DMS114 treated with DMSO at 0.1 percent for 48 hours (cell line): ENCODE measurements around the gene MPC2.

ENCODE experiments used
- DNase-seq: peaks from one replicate; lab custom pipeline; 2025; ENCODE audit not compliant: unreplicated experiment; lab: John Stamatoyannopoulos, UW

Gene MPC2

DNA sequence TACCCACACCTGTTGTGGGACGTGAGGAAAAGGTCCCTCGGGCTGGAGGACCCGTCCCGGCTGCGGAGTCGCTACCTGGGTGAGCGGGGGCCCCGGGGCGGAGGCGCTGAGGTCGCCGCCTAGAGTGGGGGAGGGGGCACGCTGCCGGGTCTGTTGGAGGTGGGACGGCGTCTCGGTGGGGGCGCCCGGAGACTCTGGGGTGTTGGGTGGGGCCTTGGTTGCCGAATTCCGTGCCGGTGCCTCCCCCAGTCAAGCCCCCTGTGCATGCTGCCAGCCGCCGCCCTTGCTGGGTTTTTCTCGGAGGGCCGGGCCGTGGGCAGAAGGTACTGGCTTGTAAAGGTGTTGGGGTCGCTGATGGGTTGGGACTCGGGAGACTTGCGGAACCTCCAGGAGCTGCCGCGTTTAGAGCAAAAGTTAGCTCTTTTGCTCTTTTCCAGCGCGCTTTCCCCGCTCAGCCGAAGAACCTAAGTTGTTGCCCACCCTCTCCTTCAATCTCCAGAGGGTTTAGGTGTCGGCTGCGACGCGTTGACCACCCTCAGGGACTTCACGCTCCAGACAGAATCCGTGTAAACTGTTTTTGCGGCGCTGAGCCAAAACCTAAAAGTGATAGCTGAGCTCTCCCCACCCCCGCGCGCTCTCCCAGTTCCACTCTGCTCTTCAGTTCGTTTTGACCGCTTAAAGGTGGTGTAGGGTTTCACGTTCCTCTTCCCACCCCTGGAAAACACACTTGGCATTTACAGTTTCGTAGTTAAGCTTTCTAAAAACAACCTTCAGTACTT, at the start of gene MPC2:
TSS of gene MPC2 (minus strand) at position 143 of the 779 bp plus-strand sequence. CDS start 1,231 bp downstream, outside the sequence.
- peak; percentile 42 for DNase-seq

DNA sequence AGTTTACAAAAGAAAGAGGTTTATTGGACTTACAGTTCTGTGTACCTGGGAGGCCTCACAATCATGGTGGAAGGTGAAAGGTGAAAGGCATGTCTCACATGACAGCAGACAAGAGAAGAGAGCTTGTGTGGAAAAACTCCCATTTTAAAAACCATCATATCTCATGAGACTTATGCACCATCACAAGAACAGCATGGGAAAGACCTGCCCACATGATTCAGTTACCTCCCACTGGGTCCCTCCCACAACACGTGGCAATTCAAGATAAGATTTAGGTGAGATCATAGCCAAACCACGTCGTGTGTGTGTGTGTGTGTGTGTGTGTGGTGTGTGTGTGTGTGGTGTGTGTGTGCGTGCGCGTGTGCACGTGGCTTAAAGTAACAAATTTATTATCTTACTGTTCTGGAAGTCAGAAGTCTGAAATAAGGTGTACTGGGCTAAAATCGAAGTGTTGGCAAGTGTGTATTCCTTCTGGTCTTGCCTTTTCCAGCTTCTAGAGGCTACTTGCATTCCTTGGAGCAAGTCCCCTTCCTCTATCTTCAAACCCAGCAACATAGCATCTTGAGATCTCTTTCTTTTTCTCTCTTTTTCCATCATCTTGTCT, 48.1 kb upstream of the MPC2 start:
- DNase-seq, result no peak

DNA sequence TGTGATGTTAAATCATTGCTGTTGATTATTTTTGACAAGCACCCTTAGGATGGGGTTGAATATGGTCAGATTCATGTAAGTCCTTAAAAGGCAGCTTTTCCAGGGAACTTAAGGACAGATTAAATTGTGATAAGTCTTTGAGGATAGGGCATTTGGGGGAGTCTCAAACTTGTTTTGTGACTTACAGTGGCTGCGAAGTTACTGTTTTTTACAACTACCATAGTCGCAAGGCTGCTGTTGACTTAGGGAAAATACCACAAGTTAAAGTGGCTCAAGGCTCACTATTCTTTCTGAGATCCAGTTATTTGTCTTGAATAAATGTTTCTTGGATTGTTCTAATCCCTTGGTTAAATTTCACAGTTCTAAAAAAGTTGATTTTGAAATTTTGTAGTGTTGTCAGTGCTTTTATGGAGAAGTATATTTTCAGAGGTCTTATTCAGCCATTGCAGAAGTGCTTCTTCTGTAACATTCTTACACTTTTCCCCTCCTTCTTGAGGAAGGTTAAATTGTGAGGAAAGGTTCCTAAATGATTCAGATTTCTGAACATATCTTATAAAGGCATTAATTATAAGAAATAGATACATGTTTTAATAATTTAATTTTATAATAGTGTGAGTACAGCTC, 47.0 kb upstream of the MPC2 start:
- no peak for DNase-seq

DNA sequence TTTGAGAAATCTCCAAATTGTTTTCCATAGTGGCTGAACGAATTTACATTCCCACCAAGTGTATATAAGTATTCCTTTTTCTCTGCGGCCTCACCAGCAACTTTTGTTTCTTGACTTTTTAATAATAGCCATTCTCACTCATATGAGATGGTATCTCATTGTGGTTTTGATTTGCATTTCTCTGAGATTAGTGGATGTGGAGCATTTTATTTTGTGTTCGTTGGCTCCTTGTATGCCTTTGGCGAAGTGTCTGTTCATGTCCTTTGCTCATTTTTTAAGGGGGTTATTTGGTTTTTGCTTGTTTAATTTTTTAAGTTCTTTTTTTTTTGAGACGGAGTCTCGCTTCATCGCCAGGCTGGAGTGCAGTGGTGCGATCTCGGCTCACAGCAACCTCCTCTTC, 45.1 kb upstream of the MPC2 start:
- DNase-seq, result no peak

DNA sequence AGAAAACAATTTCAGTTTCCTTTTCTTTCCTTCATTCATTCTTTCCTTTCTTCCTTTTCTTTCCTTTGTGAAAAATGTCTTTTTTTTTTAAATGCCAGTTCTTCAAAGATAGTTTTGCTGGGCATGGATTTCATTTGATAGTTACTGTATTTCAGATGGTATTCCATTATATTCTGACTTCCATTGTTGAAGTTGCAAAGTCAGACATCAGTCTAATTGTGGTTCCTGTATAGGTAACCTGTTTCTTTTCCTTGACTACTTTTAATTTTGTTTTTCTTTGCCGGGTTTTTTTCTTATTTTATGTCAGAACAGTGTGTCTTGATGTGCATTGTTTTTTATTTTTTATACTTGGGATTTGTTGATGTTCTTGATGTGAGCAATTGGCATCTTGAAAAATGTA, 40.4 kb upstream of the MPC2 start:
- no peak for DNase-seq

DNA sequence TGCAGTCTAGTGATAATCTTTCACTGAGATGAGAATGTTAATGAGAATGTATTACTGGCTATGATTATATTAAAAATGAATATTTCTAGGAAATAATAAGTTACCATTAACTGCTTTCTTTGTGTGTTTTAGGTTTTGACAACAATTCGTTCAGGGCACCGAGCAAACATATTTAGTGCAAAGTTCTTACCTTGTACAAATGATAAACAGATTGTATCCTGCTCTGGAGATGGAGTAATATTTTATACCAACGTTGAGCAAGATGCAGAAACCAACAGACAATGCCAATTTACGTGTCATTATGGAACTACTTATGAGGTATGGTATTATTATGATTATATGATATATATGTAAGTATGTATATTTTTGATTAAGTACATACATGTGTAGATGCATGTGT, 37.8 kb upstream of the MPC2 start:
- DNase-seq, result no peak

DNA sequence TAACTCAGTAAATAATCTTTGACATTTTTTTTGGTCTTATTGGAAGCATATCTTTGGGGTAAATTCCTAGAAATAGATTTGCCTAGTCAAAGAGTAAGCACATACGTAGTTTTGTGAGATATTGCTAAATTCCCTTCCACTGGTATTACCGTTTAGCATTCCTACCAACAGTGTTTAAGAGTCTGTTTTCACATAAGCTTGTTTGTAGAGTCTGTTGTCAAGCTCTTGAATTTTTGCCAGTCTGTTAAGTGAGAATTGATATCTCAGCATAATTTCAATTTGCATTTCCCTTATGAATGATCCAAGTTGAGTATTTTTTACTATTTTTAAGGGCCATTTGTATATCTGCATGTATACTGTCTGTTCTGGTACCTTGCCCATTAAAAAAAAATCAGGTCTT, 37.0 kb upstream of the MPC2 start:
- DNase-seq, result no peak

DNA sequence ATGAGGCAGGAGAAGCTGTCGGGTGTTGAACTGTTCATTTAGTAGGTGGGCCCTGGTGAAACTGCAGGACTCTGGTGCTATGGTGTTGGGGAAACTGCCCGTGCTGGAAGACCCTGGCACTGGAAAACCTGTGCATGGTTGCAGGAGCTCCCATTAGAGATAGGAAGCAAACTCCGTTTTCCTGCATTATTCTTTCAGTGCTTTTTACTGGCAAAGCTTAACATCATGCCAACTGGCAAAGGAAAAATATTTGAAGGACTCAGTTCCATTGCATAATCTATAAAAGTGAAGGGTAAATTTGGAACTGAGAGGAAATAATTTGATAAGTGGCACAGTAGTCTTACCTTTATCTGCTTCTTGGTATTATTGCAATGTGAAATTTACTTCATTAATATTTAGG, 31.7 kb upstream of the MPC2 start:
- no peak for DNase-seq

DNA sequence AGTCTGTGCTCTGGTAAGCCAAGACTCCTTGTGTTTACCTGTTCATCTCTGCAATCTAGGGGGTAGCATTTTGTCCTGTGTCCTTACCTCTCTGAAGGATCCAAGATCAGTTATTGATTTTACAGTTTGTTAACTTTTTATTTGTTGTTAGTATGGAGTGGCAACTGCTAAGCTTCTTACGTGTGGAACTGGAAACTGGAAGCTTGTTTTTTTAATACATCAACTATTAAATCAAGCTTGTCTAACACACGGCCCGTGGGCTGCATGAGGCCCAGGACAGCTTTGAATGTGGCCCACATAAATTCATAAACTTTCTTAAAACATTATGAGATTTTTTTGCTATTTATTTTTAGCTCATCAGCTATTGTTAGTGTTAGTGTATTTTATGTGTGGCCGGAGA, 29.2 kb upstream of the MPC2 start:
- no peak for DNase-seq

DNA sequence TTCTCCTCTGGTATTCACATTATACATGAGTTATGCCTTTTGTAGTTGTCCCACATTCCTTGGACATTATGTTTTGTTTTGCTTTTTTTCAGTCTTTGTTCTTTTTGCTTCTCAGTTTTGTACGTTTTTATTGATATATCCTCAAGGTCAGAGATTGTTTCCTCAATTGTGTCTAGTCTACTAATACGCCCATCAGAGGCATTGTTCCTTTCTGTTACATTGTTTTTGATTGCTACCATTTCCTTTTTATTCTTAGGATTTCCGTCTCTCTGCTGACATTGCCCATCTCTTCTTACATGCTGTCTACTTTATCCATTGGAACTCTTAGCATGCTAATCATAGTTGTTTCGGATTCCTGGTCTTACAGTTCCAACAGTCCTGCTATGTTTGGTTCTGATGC, 27.8 kb upstream of the MPC2 start:
- no peak for DNase-seq

DNA sequence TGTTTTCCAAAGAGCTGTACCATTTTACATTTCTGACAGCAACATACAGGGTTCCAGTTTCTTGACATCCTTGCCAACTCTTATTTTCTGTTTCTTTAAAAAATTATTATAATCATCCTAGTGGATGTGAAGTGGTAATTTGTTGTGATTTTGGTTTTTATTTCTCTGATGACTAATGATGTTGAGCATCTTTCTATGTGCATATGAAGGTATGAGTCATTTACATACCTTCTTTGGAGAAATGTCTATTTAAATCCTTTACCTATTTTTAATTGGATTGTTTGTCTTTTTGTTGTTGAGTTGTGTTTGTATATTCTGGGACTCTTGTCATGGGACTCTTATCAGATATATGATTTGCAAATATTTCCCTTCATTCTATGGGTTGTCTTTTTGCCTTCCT, 20.8 kb upstream of the MPC2 start:
- DNase-seq, result no peak

DNA sequence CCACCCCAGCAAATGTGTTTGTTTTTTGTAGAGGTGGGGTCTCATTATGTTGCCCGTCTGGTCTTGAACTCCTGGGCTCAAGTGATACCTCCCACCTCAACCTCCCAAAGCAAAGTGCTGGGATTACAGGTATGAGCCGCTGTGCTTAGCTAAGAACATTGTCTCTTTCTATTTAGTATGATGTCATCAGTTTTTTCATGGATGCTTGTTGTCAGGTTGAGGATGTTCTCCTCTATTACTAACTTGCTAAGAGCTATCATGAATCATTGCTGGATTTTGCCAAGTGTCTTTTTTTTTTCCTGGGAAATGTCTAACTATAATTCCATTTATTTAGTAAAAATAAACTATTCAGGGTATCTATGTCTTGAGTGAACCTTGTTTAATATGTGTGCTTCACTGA, 19.0 kb upstream of the MPC2 start:
- DNase-seq, result no peak

DNA sequence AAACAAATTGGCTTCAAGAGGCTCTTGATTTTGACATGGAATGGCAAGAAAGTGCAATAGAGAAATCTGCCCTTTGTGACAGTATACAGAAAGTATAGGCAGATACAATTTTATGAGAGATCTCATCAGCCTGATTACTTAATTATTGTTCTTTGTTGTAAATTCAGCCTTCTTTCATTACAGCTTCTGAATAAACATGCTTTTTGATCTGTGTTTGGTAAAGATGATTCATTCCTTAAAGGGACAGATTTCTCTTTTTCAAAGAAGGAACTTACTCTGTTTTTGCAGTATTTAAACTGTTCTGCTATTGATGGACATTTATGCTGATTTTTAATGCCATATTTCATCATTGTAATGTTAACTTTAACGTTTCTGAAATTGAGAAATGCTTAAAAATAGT, 13.7 kb upstream of the MPC2 start:
- no peak for DNase-seq

DNA sequence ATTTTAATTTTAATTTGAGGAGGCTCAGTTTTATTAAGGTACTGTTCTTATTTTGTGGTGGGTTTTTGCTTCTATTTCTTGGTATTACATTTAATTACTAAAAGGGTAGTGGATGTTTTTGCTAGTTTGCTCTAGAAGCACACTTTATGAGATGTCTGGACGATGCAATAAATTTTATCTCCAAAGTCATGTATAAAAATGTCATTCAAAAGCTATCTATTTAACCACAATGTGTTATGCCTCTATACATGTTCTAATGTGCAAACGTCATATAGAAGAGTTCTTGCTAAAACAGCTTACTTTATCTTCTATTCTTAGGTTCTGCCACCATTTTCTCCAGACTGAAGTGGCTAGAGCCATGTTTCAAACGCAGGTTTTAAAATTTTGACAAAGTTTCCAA, 12.9 kb upstream of the MPC2 start:
- DNase-seq, result no peak

DNA sequence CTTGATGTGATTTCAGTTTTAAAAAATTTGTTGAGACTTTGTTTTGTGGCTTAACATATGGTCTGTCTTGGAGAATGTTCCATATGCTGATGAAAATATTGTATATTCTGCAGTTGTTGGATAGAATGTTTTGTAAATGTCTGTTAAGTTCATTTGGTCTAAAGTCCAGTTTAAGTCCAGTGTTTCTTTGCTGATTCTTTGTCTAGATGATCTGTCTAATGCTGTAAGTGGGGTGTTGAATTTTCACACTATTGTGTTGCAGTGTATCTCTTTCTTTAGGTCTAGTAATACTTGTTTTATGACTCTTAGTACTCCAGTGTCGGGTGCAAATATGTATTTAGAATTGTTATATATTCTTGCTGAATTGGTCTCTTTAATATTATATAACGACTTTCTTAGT, 10.9 kb upstream of the MPC2 start:
- no peak for DNase-seq

DNA sequence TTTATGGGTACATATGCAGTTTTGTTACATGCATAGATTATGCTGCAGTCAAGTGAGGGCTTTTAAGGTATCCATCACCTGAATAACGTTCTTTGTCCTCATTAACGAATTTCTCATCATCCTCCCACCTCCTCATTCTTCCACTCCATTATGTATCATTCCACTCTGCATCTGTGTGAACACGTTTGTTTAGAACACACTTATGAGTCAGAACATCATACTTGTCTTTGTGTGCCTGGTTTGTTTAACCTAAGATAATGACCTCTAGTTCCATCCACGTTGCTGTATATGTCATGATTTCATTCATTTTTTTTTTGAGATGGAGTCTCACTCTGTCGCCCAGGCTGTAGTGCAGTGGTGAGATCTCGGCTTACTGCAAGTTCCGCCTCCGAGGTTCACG, 6.7 kb upstream of the MPC2 start:
- no peak for DNase-seq

DNA sequence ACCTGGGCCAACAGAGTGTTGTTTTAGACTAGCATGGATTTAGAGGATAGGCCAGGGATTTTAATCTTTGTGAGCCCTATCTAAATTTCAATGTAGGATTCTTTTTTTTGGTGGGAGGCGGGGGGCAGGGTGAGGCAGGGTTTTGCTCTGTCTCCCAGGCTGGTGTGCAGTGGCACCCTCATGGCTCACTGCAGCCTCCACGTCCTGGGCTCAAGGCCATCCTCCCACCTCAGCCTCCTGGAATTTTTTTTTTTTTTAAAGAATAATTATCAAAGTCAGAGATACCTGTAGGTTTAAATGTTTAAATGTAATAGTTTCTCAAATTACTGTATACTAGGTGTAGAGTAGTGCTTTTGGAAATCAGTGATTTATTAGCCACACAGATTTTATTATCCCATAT, 3.4 kb upstream of the MPC2 start:
- no peak for DNase-seq

DNA sequence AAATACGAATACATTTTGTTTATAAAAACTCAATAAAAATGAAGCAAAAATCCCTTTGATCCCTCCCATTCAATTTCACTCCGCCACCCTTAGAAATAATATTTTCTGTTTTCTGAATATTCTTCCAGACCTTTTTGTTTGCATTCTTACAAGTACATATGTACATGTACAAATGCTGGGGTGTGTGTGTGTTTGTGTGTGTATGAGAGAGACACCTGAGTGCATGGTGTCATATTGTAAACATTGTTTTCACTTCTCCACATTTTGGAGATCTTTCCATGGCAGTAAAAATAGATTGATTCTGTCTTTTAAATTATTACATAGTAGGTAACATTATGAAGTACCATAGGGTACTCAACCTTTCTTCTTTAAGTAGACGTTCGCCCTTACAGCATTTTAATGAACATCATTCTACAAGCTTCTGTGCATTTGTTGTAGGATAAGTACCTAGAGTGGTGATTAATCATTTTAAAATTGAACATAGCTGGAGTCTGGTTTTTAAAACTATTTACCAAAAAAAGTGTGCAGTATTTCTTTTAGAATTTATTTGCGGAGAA, 1.3 kb upstream of the MPC2 start:
- no peak for DNase-seq

DNA sequence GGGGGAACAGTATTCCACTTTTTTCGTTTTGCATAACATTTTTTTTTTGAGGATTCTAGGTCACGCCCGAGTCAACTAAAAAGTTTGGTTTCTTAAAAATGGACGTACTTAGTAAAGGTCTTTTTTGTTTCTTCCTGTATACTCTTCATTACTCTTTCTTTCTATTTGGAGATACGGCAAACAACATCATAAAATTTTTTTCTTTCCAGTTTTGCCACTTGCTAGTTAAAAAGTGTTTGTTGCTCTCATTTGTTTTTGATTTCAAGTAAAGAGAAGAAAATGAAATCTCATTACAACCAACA, 788 bp upstream of the MPC2 start:
- DNase-seq, result no peak

DNA sequence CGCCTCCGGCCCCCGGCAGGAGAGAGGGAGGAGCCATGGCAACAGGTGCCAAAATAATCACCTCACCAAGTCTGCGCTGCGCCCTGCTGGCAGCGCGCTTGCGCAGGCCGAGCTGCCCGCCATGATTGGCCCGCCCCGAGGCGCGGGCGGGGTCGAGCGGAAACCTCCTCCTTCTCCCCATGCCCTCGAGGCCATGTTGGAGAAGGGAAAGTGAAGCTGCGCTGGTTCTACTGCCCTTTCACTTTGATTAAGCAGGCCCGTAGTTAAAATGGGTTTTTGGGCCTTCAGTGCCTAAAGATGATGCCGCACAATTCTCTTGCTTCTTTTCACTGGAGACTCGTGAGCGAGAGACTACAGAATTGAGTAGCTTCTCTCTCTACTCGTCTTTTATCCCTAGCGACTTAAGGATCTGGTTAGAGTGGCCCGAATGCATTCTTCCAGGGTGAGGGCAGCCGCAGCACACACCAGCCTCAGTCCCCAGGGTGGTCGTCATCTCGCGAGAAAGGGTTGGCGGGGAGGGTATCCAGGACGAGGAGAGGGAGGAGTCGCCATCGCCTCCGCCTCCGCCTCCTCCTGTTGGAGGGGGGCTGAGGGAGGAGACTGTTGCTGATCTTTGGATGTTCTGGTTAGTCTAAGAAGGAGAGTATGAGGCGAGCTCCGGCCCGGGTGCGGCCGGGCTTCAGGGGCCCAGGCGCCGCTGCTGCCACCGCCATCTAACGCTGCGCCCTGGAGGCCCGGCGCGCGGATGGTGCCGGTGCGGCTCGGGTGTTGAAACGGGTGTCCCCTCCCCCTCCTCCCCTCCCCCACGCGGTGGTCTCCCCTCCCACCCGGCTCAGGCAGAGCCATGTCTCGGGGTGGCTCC, 573 bp downstream of the MPC2 start, which contains the start of gene DCAF6:
TSS of gene DCAF6 (plus strand) at position 616 of the 862 bp plus-strand sequence. CDS start at position 845, 229 bp downstream.
- peak; percentile 93 for DNase-seq
